Upper lobe of right lung (tissue), 1 donor: Measurements from ENCODE around the gene C2orf42. TPM values are rescaled to one million over a fixed set of nuclear protein-coding genes. Genes with fewer than 3 reads are reported as not detected.

Source experiments
- ATAC-seq: fragments of 200-7000 bp; cut with Tn5 transposase; one replicate; pipeline ENCODE4 v1.9.1; 2020; ENCODE audit warnings: mild to moderate bottlenecking, moderate library complexity
- DNase-seq: peaks from one replicate; pipeline ENCODE4 v3.0.0-alpha.2; 2020
- H3K27ac ChIP-seq: fragments of 200-600 bp; one replicate; pipeline ENCODE4 v1.8.0; 2022
- H3K27me3 ChIP-seq: fragments of 200-600 bp; one replicate; pipeline ENCODE4 v1.8.0; 2022; ENCODE audit warnings: mild to moderate bottlenecking
- H3K36me3 ChIP-seq: fragments of 200-600 bp; one replicate; pipeline ENCODE4 v1.8.0; 2022
- H3K4me1 ChIP-seq: fragments of 200-600 bp; one replicate; pipeline ENCODE4 v1.8.0; 2022
- H3K4me3 ChIP-seq: fragments of 200-600 bp; one replicate; pipeline ENCODE4 v1.8.0; 2022; ENCODE audit warnings: mild to moderate bottlenecking
- H3K9me3 ChIP-seq: fragments of 200-600 bp; one replicate; pipeline ENCODE4 v1.8.0; 2022
- intact Hi-C: fragments of 100-400 bp; cut with DNase I; formaldehyde crosslinking; loops from one replicate; pipeline ENCODE4 v1.11.0; 2022
- total RNA-seq: library from RNA; stranded (reverse); fragmentation: NEBNext Ultra II Directional; extraction: Animal tissue kit (Norgen Biotek cat#: 25700); gene quantifications from one replicate; pipeline ENCODE4 v1.2.1, GENCODE V29; 2021
- TF ChIP-seq, protein P1 (sequence below): fragments of 200-600 bp; IDR thresholded peaks from one replicate; pipeline ENCODE4 v1.8.0; 2022; ENCODE audit warnings: antibody characterized with exemption
- donor health status: DM: no; HTN: yes; CAD: no; lungs with severe emphysema.

Gene C2orf42
- total RNA-seq, 1 donor from 2014 or later: 9.6 TPM

DNA sequence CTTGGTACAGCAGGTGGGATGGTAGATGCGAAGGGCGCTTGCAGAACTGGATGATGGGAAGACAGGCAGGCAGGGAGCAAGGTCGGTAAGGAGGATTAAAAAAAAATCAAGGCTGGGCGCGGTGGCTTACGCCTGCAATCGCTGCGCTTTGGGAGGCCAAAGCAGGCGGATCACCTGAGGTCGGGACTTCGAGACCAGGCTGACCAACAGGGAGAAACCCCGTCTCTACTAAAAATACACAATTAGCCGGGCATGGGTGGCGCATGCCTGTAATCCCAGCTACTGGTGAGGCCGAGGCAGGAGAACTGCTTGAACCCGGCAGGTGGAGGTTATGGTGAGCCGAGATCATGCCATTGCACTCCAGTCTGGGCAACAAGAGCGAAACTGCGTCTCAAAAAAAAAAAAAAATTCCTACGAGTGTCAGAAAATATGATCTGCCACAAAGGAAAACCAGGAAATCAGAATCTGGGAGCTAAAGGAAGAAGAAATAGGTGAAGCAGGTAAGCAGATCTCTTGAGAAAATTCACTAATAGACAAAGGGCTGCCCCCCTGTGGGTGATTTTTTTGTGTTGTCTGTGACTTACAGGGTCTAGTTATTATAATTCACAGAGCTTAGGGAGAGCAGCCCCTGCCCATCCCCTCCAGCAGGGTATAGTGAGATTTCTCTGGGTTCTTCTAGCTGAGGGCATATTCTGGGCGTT is 46.2 kb downstream of the C2orf42 start:
- no peak for DNase-seq
- H3K27me3 ChIP-seq: no peaks in the 10 kb centered on the region
- H3K4me1 ChIP-seq: peaks cover 24% of the 10 kb centered on the region
- no peaks in the 10 kb centered on the region for H3K36me3 ChIP-seq
- intact Hi-C loops: loop anchor here (5.0 kb wide), 1 partner anchor 232 kb away; no protein-coding TSS in a partner anchor
- TF ChIP-seq, protein P1, sequence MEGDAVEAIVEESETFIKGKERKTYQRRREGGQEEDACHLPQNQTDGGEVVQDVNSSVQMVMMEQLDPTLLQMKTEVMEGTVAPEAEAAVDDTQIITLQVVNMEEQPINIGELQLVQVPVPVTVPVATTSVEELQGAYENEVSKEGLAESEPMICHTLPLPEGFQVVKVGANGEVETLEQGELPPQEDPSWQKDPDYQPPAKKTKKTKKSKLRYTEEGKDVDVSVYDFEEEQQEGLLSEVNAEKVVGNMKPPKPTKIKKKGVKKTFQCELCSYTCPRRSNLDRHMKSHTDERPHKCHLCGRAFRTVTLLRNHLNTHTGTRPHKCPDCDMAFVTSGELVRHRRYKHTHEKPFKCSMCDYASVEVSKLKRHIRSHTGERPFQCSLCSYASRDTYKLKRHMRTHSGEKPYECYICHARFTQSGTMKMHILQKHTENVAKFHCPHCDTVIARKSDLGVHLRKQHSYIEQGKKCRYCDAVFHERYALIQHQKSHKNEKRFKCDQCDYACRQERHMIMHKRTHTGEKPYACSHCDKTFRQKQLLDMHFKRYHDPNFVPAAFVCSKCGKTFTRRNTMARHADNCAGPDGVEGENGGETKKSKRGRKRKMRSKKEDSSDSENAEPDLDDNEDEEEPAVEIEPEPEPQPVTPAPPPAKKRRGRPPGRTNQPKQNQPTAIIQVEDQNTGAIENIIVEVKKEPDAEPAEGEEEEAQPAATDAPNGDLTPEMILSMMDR: no peak
- no peak overlapping the region for H3K27ac ChIP-seq
- H3K4me3 ChIP-seq: no peak overlapping the region
- ATAC-seq: no peak
- H3K9me3 ChIP-seq: no peaks in the 10 kb centered on the region

GRCh38 chr2:70143314-70144150 is 47.3 kb downstream of the C2orf42 start:
- Histone ChIP-seq H3K27ac (peak overlapping the region; percentile 92), H3K4me1 (peaks cover 24% of the 10 kb centered on the region), H3K4me3 (peak overlapping the region; percentile 58), H3K27me3 (no peaks in the 10 kb centered on the region), H3K9me3 (no peaks in the 10 kb centered on the region), H3K36me3 (no peaks in the 10 kb centered on the region)
- DNase-seq (peak; percentile 64), ATAC-seq (peak; percentile 6)
- intact Hi-C loops: no loop called here
- TF ChIP-seq, protein P1: no peak

DNA sequence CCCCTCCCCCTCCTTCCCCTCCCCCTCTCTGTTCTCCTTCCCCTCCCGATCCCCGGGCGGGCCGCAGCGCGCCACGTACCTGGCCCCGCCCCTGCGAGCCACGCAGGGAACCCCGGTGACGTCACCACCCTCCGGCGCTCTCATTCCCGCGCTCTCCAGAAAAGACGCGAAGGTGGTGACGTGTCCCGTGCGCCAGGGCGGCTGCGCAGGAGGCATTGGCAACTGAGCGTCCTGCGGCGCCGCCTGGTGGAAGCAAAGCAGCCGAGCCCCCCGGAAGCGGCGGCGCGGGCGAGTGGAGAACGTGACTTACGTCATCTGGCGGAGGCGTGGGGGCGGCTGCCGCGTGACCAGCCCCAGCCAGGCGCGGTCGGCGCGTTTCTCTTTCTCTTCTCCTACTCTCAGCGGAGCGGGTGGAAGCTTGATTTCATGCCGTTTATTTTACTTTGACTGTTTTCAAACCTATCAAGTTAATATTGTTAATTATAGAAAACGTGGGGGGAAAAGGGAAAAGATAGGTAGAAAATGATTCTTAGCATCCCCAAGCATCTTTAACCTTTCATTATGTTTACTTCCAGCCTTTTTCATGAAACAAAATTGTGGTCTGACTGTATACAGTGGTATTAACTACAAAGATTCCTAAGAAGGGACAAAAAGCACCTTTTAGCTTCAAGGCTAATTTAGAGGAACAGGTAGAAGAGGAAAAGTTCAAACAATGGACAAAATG is 48.1 kb downstream of the C2orf42 start:
- H3K27me3 ChIP-seq: no peaks in the 10 kb centered on the region
- no peaks in the 10 kb centered on the region for H3K9me3 ChIP-seq
- TF ChIP-seq, protein P1: peak; percentile 96
- H3K4me3 ChIP-seq: peak overlapping the region; percentile 60
- H3K36me3 ChIP-seq: no peaks in the 10 kb centered on the region
- peak; percentile 90 for ATAC-seq
- H3K4me1 ChIP-seq: peaks cover 24% of the 10 kb centered on the region
- peak; percentile 100 for DNase-seq
- H3K27ac ChIP-seq: peak overlapping the region; percentile 99
- intact Hi-C loops: no loop called here

- no peak for DNase-seq
- ATAC-seq: peak; percentile 77
Measured at GRCh38 chr2:70141902-70142589, 48.8 kb downstream of the C2orf42 start.

More at GRCh38 chr2:70141902-70142589, 48.8 kb downstream of the C2orf42 start:
- H3K4me1 ChIP-seq: peaks cover 29% of the 10 kb centered on the region
- no peaks in the 10 kb centered on the region for H3K9me3 ChIP-seq
- peak overlapping the region; percentile 60 for H3K4me3 ChIP-seq
- H3K36me3 ChIP-seq: no peaks in the 10 kb centered on the region
- peak overlapping the region; percentile 99 for H3K27ac ChIP-seq
- intact Hi-C loops: no loop called here
- TF ChIP-seq, protein P1: no peak
- no peaks in the 10 kb centered on the region for H3K27me3 ChIP-seq
